Measurements from ENCODE around the gene AMZ1.

Gene AMZ1

GRCh38 chr7:2687881-2688318 lies at the start of gene AMZ1:
Gene AMZ1 (plus strand): TSS chr7:2688202. CDS start chr7:2700452, 12,250 bp downstream.
- DNase-seq = no peak

- no peak for DNase-seq
These were observed 49.6 kb upstream of the AMZ1 start for GRCh38 chr7:2638224-2638991.

GRCh38 chr7:2639181-2639681 lies 48.8 kb upstream of the AMZ1 start:
- no peak for DNase-seq

GRCh38 chr7:2639695-2640481 lies 48.1 kb upstream of the AMZ1 start:
- no peak for DNase-seq

- DNase-seq = no peak
These were observed 47.5 kb upstream of the AMZ1 start for GRCh38 chr7:2640482-2640830.

GRCh38 chr7:2640846-2641316 lies 47.1 kb upstream of the AMZ1 start:
- DNase-seq = no peak

GRCh38 chr7:2641406-2642393 lies 46.3 kb upstream of the AMZ1 start:
- no peak for DNase-seq

- no peak for DNase-seq
These were observed 44.4 kb upstream of the AMZ1 start for GRCh38 chr7:2643386-2644219.

GRCh38 chr7:2644220-2644561 lies 43.8 kb upstream of the AMZ1 start:
- DNase-seq = no peak

GRCh38 chr7:2644562-2645273 lies 43.3 kb upstream of the AMZ1 start:
- no peak for DNase-seq

- no peak for DNase-seq
These were observed 42.6 kb upstream of the AMZ1 start for GRCh38 chr7:2645274-2645868.

- DNase-seq = no peak
These were observed 41.7 kb upstream of the AMZ1 start for GRCh38 chr7:2646336-2646679.

GRCh38 chr7:2646680-2647571 lies 41.1 kb upstream of the AMZ1 start:
- no peak for DNase-seq

- no peak for DNase-seq
These were observed 40.3 kb upstream of the AMZ1 start for GRCh38 chr7:2647594-2648172.

- DNase-seq = no peak
These were observed 38.7 kb upstream of the AMZ1 start for GRCh38 chr7:2649139-2649838.

GRCh38 chr7:2649991-2650390 lies 38.0 kb upstream of the AMZ1 start:
- DNase-seq = no peak

GRCh38 chr7:2650451-2650850 lies 37.6 kb upstream of the AMZ1 start:
- DNase-seq = no peak

GRCh38 chr7:2651336-2651735 lies 36.7 kb upstream of the AMZ1 start:
- DNase-seq = no peak
